ENCODE results near the gene OS9. TPM values are rescaled to one million over a fixed set of nuclear protein-coding genes. Genes with fewer than 3 reads are reported as not detected.

OS9 gene
- total and polyA plus RNA-seq, 9 of the 15 experiments (the other 6 are each of a cell fraction or from before 2014, with no cell fraction given): 4.6 to 105 (median 89.5) TPM

GRCh38 chr12:57752668-57753000 lies 58.7 kb downstream of the OS9 start:
- no peak for DNase-seq (ENCODE audit: extremely low read depth in 1 of 4, low spot score in 3 of 4)
- intact Hi-C loops (cut with micrococcal nuclease): loop anchor here (2.0 kb wide), 1 partner anchor 20 kb away; the partner anchor contains the start of genes EEF1AKMT3 and METTL1
- POLR2A ChIA-PET: interaction anchor here (0.8 to 1.2 kb wide), 6 partner anchors 12 to 233 kb away, joined by 3 to 5 read pairs (median 3); partner anchors contain the start of genes EEF1AKMT3 and METTL1
- Histone ChIP-seq H3K27me3 (ENCODE audit: control insufficient read depth in 2 of 2, insufficient read depth in 2 of 2, low read length in 2 of 2) (no peaks in the 10 kb centered on the region), H3K27ac (ENCODE audit: extremely low read depth, low read depth, low read length) (peak overlapping the region; percentile 66), H3K4me3 (peak overlapping the region; percentile 19), H2AFZ (ENCODE audit: low read depth, low read length) (peak overlapping the region; percentile 64), H3K9ac (ENCODE audit: insufficient read depth in 1 of 2, low read depth in 2 of 2, low read length in 2 of 2) (peak overlapping the region; percentile 40 to 41; a peak in 2 of 4 replicates), H4K20me1 (replicated peaks; ENCODE audit: control insufficient read depth, insufficient read depth, low read length) (no peaks in the 10 kb centered on the region), H3K4me2 (ENCODE audit: insufficient read depth, low read length) (peak overlapping the region; percentile 82), H3K9me3 (replicated peaks; ENCODE audit: control insufficient read depth, insufficient read depth, low read depth, low read length) (no peaks in the 10 kb centered on the region), H3K79me2 (ENCODE audit: control insufficient read depth, insufficient read depth, low read length) (peaks cover 47% of the 10 kb centered on the region), H3K4me1 (replicated peaks in 1 of 2; ENCODE audit: control insufficient read depth in 2 of 2, insufficient read depth in 2 of 2, low read length in 2 of 2) (peaks cover 35 to 40% of the 10 kb centered on the region in 2 experiments), H3K36me3 (ENCODE audit: control insufficient read depth, insufficient read depth, low read length) (peaks cover 40% of the 10 kb centered on the region), H3K9me1 (ENCODE audit: control insufficient read depth, insufficient read depth, low read length) (no peaks in the 10 kb centered on the region)
- no peak for ATAC-seq
- 2% methylated on average over 5 of the region's 5 CpGs for WGBS (ENCODE audit: insufficient coverage, low coverage, missing lambda C conversion rate)
- FAIRE-seq: no peak
- CTCF ChIA-PET (ENCODE audit: low intra/inter-chr PET ratio): no interaction called here
- in situ Hi-C loops (cut with MboI): no loop called here
- BruUV-seq (replicated peaks): no TSS peak
- TF ChIP-seq ZBTB7A (IDR thresholded peaks at IDR 0.05; ENCODE audit: borderline replicate concordance, control insufficient read depth, low read depth, low read length): 0 out of 2 replicates have a peak, but pooled peaks have one; percentile 61
- no peak for TF ChIP-seq LCOR (CRISPR knock-in tag; IDR thresholded peaks at IDR 0.05)
- no peak for TF ChIP-seq BRD4 (IDR thresholded peaks at IDR 0.05)
- TF ChIP-seq EZH2 (IDR thresholded peaks at IDR 0.05; ENCODE audit: borderline replicate concordance, low read depth, low read length): no peak
- TF ChIP-seq PRDM10 (IDR thresholded peaks at IDR 0.05; ENCODE audit: partially characterized antibody): peak; percentile 69
- no peak for TF ChIP-seq KHSRP (IDR thresholded peaks at IDR 0.05)
- TF ChIP-seq, protein P1, sequence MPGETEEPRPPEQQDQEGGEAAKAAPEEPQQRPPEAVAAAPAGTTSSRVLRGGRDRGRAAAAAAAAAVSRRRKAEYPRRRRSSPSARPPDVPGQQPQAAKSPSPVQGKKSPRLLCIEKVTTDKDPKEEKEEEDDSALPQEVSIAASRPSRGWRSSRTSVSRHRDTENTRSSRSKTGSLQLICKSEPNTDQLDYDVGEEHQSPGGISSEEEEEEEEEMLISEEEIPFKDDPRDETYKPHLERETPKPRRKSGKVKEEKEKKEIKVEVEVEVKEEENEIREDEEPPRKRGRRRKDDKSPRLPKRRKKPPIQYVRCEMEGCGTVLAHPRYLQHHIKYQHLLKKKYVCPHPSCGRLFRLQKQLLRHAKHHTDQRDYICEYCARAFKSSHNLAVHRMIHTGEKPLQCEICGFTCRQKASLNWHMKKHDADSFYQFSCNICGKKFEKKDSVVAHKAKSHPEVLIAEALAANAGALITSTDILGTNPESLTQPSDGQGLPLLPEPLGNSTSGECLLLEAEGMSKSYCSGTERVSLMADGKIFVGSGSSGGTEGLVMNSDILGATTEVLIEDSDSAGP (CRISPR knock-in tag; IDR thresholded peaks at IDR 0.05): 0 out of 2 replicates have a peak, but pooled peaks have one; percentile 19
- no peak for TF ChIP-seq ZNF263 (CRISPR knock-in tag; IDR thresholded peaks at IDR 0.05; ENCODE audit: borderline replicate concordance)
- TF ChIP-seq KLF1 (tag; IDR thresholded peaks at IDR 0.05): 0 out of 2 replicates have a peak, but pooled peaks have one; percentile 10
- TF ChIP-seq, protein P2, sequence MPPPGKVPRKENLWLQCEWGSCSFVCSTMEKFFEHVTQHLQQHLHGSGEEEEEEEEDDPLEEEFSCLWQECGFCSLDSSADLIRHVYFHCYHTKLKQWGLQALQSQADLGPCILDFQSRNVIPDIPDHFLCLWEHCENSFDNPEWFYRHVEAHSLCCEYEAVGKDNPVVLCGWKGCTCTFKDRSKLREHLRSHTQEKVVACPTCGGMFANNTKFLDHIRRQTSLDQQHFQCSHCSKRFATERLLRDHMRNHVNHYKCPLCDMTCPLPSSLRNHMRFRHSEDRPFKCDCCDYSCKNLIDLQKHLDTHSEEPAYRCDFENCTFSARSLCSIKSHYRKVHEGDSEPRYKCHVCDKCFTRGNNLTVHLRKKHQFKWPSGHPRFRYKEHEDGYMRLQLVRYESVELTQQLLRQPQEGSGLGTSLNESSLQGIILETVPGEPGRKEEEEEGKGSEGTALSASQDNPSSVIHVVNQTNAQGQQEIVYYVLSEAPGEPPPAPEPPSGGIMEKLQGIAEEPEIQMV (tag; conservative IDR thresholded peaks at IDR 0.05; ENCODE audit: low read depth): no peak
- no peak for TF ChIP-seq ZNF444 (CRISPR knock-in tag; IDR thresholded peaks at IDR 0.05)
- peak in 1 of 2 experiments; percentile 78; a peak in 2 of 4 replicates for TF ChIP-seq CSDE1 (IDR thresholded peaks at IDR 0.05)
- TF ChIP-seq NONO (IDR thresholded peaks at IDR 0.05; ENCODE audit: low read depth in 2 of 2, low read length in 1 of 2): no peak
- no peak for TF ChIP-seq RBM17 (IDR thresholded peaks at IDR 0.05; ENCODE audit: borderline replicate concordance, low read depth, low read length)
- no peak for TF ChIP-seq TAF1 (IDR thresholded peaks at IDR 0.05; ENCODE audit: control insufficient read depth, extremely low read depth, insufficient read depth, low read length, severe bottlenecking)
